H9 (cell line): ENCODE data around the gene CYS1. TPM values are rescaled to one million over a fixed set of nuclear protein-coding genes. Genes with fewer than 3 reads are reported as not detected.

Experiments used
- DNase-seq: peaks from one replicate; pipeline ENCODE4 v3.0.0-alpha.2; 2017
- H2AFZ ChIP-seq: one replicate; pipeline ENCODE4 v1.6.1; 2013; ENCODE audit warnings: mild to moderate bottlenecking, low read length, control low read depth, moderate library complexity
- H2AK5ac ChIP-seq: 2 replicates; pipeline ENCODE4 v1.6.1; 2013; ENCODE audit warnings: low read length, control low read depth, mixed read lengths; ENCODE audit not compliant: insufficient read length
- H2BK120ac ChIP-seq: one replicate; pipeline ENCODE4 v1.6.1; 2013; ENCODE audit warnings: low read depth, mild to moderate bottlenecking, low read length, control low read depth, inconsistent platforms; ENCODE audit not compliant: poor library complexity, severe bottlenecking
- H2BK12ac ChIP-seq: 2 replicates; pipeline ENCODE4 v1.6.1; 2013; ENCODE audit warnings: low read length, control low read depth, mixed read lengths, low read depth; ENCODE audit not compliant: insufficient read length
- H2BK15ac ChIP-seq: 2 replicates; pipeline ENCODE4 v1.6.1; 2013; ENCODE audit warnings: low read depth, low read length, control low read depth
- H2BK20ac ChIP-seq: one replicate; pipeline ENCODE4 v1.6.1; 2013; ENCODE audit warnings: low read depth, mild to moderate bottlenecking, low read length, control low read depth, inconsistent platforms; ENCODE audit not compliant: poor library complexity, severe bottlenecking
- H2BK5ac ChIP-seq: 2 replicates; pipeline ENCODE4 v1.6.1; 2013; ENCODE audit warnings: low read length, control low read depth, mixed read lengths; ENCODE audit not compliant: insufficient read length
- H3K14ac ChIP-seq: 2 replicates; pipeline ENCODE4 v1.6.1; 2013; ENCODE audit warnings: low read length, control low read depth; ENCODE audit not compliant: insufficient read depth
- H3K18ac ChIP-seq: 2 replicates; pipeline ENCODE4 v1.6.1; 2013; ENCODE audit warnings: low read depth, mild to moderate bottlenecking, mixed read lengths, low read length, control low read depth; ENCODE audit not compliant: insufficient read length
- H3K23ac ChIP-seq: 2 replicates; pipeline ENCODE4 v1.6.1; 2013; ENCODE audit warnings: low read length, control low read depth, mixed read lengths, low read depth; ENCODE audit not compliant: insufficient read length
- H3K23me2 ChIP-seq: 2 replicates; pipeline ENCODE4 v1.6.1; 2013; ENCODE audit warnings: low read depth, mild to moderate bottlenecking, mixed read lengths, low read length, control low read depth; ENCODE audit not compliant: insufficient read length, poor library complexity, severe bottlenecking
- H3K27ac ChIP-seq: 2 replicates; pipeline ENCODE4 v1.5.1; 2013; ENCODE audit warnings: low read length, control low read depth, mixed read lengths, low read depth; ENCODE audit not compliant: insufficient read length
- H3K27me3 ChIP-seq: 2 replicates; pipeline ENCODE4 v1.6.1; 2013; ENCODE audit warnings: low read length, control low read depth, inconsistent platforms; ENCODE audit not compliant: insufficient read depth
- H3K4ac ChIP-seq: 2 replicates; pipeline ENCODE4 v1.6.1; 2013; ENCODE audit warnings: low read depth, mild to moderate bottlenecking, control low read depth, inconsistent platforms, low read length, moderate library complexity
- H3K4me1 ChIP-seq: 2 replicates; pipeline ENCODE4 v1.6.1; 2013; ENCODE audit warnings: low read length, control low read depth, inconsistent platforms; ENCODE audit not compliant: insufficient read depth
- H3K4me2 ChIP-seq: 2 replicates; pipeline ENCODE4 v1.6.1; 2013; ENCODE audit warnings: low read length, control low read depth, mixed read lengths; ENCODE audit not compliant: insufficient read length, insufficient read depth
- H3K56ac ChIP-seq: 2 replicates; pipeline ENCODE4 v1.6.1; 2013; ENCODE audit warnings: low read depth, mild to moderate bottlenecking, mixed read lengths, low read length, control low read depth; ENCODE audit not compliant: insufficient read length
- H3K79me1 ChIP-seq: 2 replicates; pipeline ENCODE4 v1.6.1; 2013; ENCODE audit warnings: low read depth, mild to moderate bottlenecking, moderate library complexity, low read length, control low read depth, inconsistent platforms; ENCODE audit not compliant: insufficient read depth, poor library complexity, severe bottlenecking
- H3K79me2 ChIP-seq: 2 replicates; pipeline ENCODE4 v1.6.1; 2013; ENCODE audit warnings: low read length, control low read depth, inconsistent platforms; ENCODE audit not compliant: insufficient read depth
- H3K9ac ChIP-seq: 2 replicates; pipeline ENCODE4 v1.6.1; 2013; ENCODE audit warnings: low read length, control low read depth, mixed read lengths; ENCODE audit not compliant: insufficient read length; ENCODE audit errors: extremely low read depth
- H3K9me3 ChIP-seq: one replicate; pipeline ENCODE4 v1.6.1; 2013; ENCODE audit warnings: low read depth, low read length, inconsistent platforms; ENCODE audit not compliant: control insufficient read depth
- H3T11ph ChIP-seq: one replicate; pipeline ENCODE4 v1.6.1; 2013; ENCODE audit warnings: mild to moderate bottlenecking, low read length, control low read depth, inconsistent platforms
- H4K20me1 ChIP-seq: one replicate; pipeline ENCODE4 v1.6.1; 2013; ENCODE audit not compliant: control insufficient read depth, insufficient read length, insufficient read depth
- H4K5ac ChIP-seq: 2 replicates; pipeline ENCODE4 v1.6.1; 2013; ENCODE audit warnings: low read depth, mild to moderate bottlenecking, mixed read lengths, low read length, control low read depth; ENCODE audit not compliant: insufficient read length
- H4K8ac ChIP-seq: replicated peaks from 2 replicates; pipeline ENCODE4 v1.6.1; 2013; ENCODE audit warnings: low read length, control low read depth, mixed read lengths, low read depth; ENCODE audit not compliant: insufficient read length
- H4K91ac ChIP-seq: 2 replicates; pipeline ENCODE4 v1.6.1; 2013; ENCODE audit warnings: low read depth, mild to moderate bottlenecking, moderate library complexity, mixed read lengths, low read length, control low read depth; ENCODE audit not compliant: insufficient read length
- H3K27ac Mint-ChIP-seq, 3 experiments: 2 replicates in 2 of 3; 3 replicates in 1 of 3; pipeline ENCODE4 v1.8.0; 2020 to 2021; ENCODE audit warnings: mixed read lengths in 3 of 3, mild to moderate bottlenecking in 1 of 3, moderate library complexity in 1 of 3
- H3K27me3 Mint-ChIP-seq: 2 replicates; pipeline ENCODE4 v1.8.0; 2021; ENCODE audit warnings: low read depth, mild to moderate bottlenecking, moderate library complexity, mixed read lengths
- H3K36me3 Mint-ChIP-seq, 3 experiments: 2 replicates in 2 of 3; 3 replicates in 1 of 3; pipeline ENCODE4 v1.8.0; 2020 to 2021; ENCODE audit warnings: low read depth in 3 of 3, mixed read lengths in 3 of 3; ENCODE audit not compliant: insufficient read depth in 1 of 3
- H3K4me1 Mint-ChIP-seq, 2 experiments: 2 replicates each; pipeline ENCODE4 v1.8.0; 2020; ENCODE audit warnings: mixed read lengths in 2 of 2
- H3K4me3 Mint-ChIP-seq, 2 experiments: 2 replicates in 1 of 2; 3 replicates in 1 of 2; pipeline ENCODE4 v1.8.0; 2020 to 2021; ENCODE audit warnings: mild to moderate bottlenecking in 2 of 2, mixed read lengths in 2 of 2, moderate library complexity in 1 of 2
- H3K9me3 Mint-ChIP-seq, 2 experiments: 2 replicates in 1 of 2; 3 replicates in 1 of 2; pipeline ENCODE4 v1.8.0; 2020; ENCODE audit warnings: mild to moderate bottlenecking in 2 of 2, mixed read lengths in 2 of 2, moderate library complexity in 1 of 2
- WGBS: extraction: QIAGEN DNeasy Blood & Tissue Kit; methylation state at CpG from one replicate; pipeline ENCODE4 v1.1.7; 2013; ENCODE audit warnings: missing lambda C conversion rate, low lambda C conversion rate, mixed read lengths; ENCODE audit not compliant: insufficient read length; ENCODE audit errors: extremely low coverage; 5-methylcytosine and 5-hydroxymethylcytosine counted together
- total RNA-seq: library from RNA; stranded (reverse); gene quantifications from 2 replicates; pipeline ENCODE4 v1.2.1, GENCODE V29; 2021
- TF ChIP-seq, protein P1 (sequence below): fragments of 200-600 bp; sonication (generic); conservative IDR thresholded peaks from 3 replicates; pipeline ENCODE4 v1.8.0; 2021; ENCODE audit warnings: antibody characterized with exemption, mild to moderate bottlenecking

The CYS1 gene
- total RNA-seq, 1 experiment from 2014 or later = 0.35 TPM

DNA sequence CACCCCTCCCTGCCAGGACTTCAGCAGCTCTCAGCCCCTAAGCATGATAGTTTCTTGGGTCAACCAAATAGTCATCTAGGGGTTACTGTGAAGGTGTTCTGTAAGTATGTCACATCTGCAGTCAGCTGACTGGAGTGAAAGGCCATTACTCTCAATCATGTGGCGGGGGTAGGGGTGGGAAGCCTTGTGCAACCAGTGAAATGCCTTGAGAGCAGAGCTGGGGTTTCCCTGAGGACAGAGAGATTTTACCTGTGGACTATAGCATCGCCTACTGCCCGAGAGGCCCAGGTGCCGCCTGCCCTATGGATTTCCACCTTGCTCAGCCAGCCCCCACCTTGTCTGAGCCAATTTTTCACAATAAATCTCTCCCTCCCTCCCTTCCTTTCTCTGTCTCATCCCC, 57.8 kb downstream of the CYS1 start:
- no peak overlapping the region for H2BK12ac ChIP-seq
- H3K27me3 ChIP-seq = no peaks in the 10 kb centered on the region
- no peaks in the 10 kb centered on the region for H4K20me1 ChIP-seq
- H3K4me2 ChIP-seq = no peak overlapping the region
- no peak overlapping the region for H3K18ac ChIP-seq
- H3K23me2 ChIP-seq = peaks cover 4% of the 10 kb centered on the region
- no peak for DNase-seq
- H3K9me3 ChIP-seq = no peaks in the 10 kb centered on the region
- no peak overlapping the region for H2AFZ ChIP-seq
- no peak overlapping the region for H4K8ac ChIP-seq
- no peak overlapping the region for H3K27ac Mint-ChIP-seq
- no peaks in the 10 kb centered on the region; a peak in 1 of 7 replicates for H3K36me3 Mint-ChIP-seq
- H4K5ac ChIP-seq = no peak overlapping the region
- H2AK5ac ChIP-seq = no peak overlapping the region
- H2BK120ac ChIP-seq = no peak overlapping the region
- no peak overlapping the region for H2BK20ac ChIP-seq
- no peak overlapping the region for H2BK5ac ChIP-seq
- no CpG with 5 or more reads among the region's 4 CpGs for WGBS
- H3K4me1 Mint-ChIP-seq = no peaks in the 10 kb centered on the region
- no peak overlapping the region for H3K4me3 Mint-ChIP-seq
- no peak overlapping the region for H3K23ac ChIP-seq
- H3K27ac ChIP-seq = no peak overlapping the region
- H2BK15ac ChIP-seq = no peak overlapping the region
- no peaks in the 10 kb centered on the region for H3K79me1 ChIP-seq
- no peak overlapping the region for H3K56ac ChIP-seq
- H3K27me3 Mint-ChIP-seq = peaks cover 12% of the 10 kb centered on the region
- H3K9me3 Mint-ChIP-seq = no peaks in the 10 kb centered on the region; a peak in 1 of 5 replicates
- no peaks in the 10 kb centered on the region for H3K79me2 ChIP-seq
- TF ChIP-seq, protein P1, sequence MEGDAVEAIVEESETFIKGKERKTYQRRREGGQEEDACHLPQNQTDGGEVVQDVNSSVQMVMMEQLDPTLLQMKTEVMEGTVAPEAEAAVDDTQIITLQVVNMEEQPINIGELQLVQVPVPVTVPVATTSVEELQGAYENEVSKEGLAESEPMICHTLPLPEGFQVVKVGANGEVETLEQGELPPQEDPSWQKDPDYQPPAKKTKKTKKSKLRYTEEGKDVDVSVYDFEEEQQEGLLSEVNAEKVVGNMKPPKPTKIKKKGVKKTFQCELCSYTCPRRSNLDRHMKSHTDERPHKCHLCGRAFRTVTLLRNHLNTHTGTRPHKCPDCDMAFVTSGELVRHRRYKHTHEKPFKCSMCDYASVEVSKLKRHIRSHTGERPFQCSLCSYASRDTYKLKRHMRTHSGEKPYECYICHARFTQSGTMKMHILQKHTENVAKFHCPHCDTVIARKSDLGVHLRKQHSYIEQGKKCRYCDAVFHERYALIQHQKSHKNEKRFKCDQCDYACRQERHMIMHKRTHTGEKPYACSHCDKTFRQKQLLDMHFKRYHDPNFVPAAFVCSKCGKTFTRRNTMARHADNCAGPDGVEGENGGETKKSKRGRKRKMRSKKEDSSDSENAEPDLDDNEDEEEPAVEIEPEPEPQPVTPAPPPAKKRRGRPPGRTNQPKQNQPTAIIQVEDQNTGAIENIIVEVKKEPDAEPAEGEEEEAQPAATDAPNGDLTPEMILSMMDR = no peak
- no peak overlapping the region for H3T11ph ChIP-seq
- no peak overlapping the region for H3K4ac ChIP-seq
- H3K14ac ChIP-seq = no peak overlapping the region
- no peak overlapping the region for H3K9ac ChIP-seq
- H4K91ac ChIP-seq = no peak overlapping the region
- H3K4me1 ChIP-seq = no peaks in the 10 kb centered on the region
